GM18951 (cell line): Measurements from ENCODE around the gene PPP1R14C.

Source experiments
- POLR2A ChIP-seq: IDR thresholded peaks from 4 replicates; pipeline ENCODE4 v1.6.1; 2011; ENCODE audit warnings: mild to moderate bottlenecking; ENCODE audit not compliant: insufficient read length, insufficient read depth; ENCODE audit errors: extremely low read depth
- in situ Hi-C: fragments of 300-500 bp; cut with MboI; formaldehyde crosslinking; loops from one replicate; pipeline ENCODE4 v1.12.0; 2022; ENCODE audit warnings: low sequenced_read_pairs, mixed read lengths, inconsistent platforms; ENCODE audit not compliant: unreplicated experiment

Gene PPP1R14C

GRCh38 chr6:150282806-150283205 is 140.0 kb downstream of the PPP1R14C start:
- no peak for TF ChIP-seq POLR2A
- in situ Hi-C loops: no loop called here

GRCh38 chr6:150286460-150286859 is 143.6 kb downstream of the PPP1R14C start:
- TF ChIP-seq POLR2A: no peak
- in situ Hi-C loops: no loop called here

- in situ Hi-C loops: no loop called here
- no peak for TF ChIP-seq POLR2A
Observed at GRCh38 chr6:150286912-150287311, 144.1 kb downstream of the PPP1R14C start.

- no peak for TF ChIP-seq POLR2A
- in situ Hi-C loops: no loop called here
Observed at GRCh38 chr6:150288456-150288855, 145.6 kb downstream of the PPP1R14C start.

- in situ Hi-C loops: no loop called here
- no peak for TF ChIP-seq POLR2A
Observed at GRCh38 chr6:150289454-150290071, 146.7 kb downstream of the PPP1R14C start.

- in situ Hi-C loops: no loop called here
- TF ChIP-seq POLR2A: no peak
Observed at GRCh38 chr6:150290429-150290828, 147.6 kb downstream of the PPP1R14C start.

- in situ Hi-C loops: no loop called here
- no peak for TF ChIP-seq POLR2A
Observed at GRCh38 chr6:150291968-150292710, 149.3 kb downstream of the PPP1R14C start.

- in situ Hi-C loops: no loop called here
- TF ChIP-seq POLR2A: no peak
Observed at GRCh38 chr6:150293019-150293418, 150.2 kb downstream of the PPP1R14C start.

- in situ Hi-C loops: no loop called here
- TF ChIP-seq POLR2A: no peak
Observed at GRCh38 chr6:150293423-150294173, 150.8 kb downstream of the PPP1R14C start.

GRCh38 chr6:150296890-150297289 is 154.0 kb downstream of the PPP1R14C start:
- in situ Hi-C loops: no loop called here
- no peak for TF ChIP-seq POLR2A

- TF ChIP-seq POLR2A: no peak
- in situ Hi-C loops: no loop called here
Observed at GRCh38 chr6:150297327-150298029, 154.6 kb downstream of the PPP1R14C start.

- in situ Hi-C loops: no loop called here
- TF ChIP-seq POLR2A: no peak
Observed at GRCh38 chr6:150298030-150298380, 155.2 kb downstream of the PPP1R14C start.

GRCh38 chr6:150298676-150299075 is 155.8 kb downstream of the PPP1R14C start:
- TF ChIP-seq POLR2A: no peak
- in situ Hi-C loops: no loop called here
